H1 (cell line): ENCODE data around the gene POU6F2. TPM values are rescaled to one million over a fixed set of nuclear protein-coding genes. Genes with fewer than 3 reads are reported as not detected.
A peak's percentile ranks its signal among the peaks of the same experiment; 100 is the strongest.

ENCODE experiments used
- CTCF ChIA-PET: fragments of 300-600 bp; sonication (Branson Sonifier 250); formaldehyde crosslinking; loops from one replicate; lab custom pipeline; 2021; ENCODE audit not compliant: partially characterized antibody; lab: Charles Lee
- POLR2A ChIA-PET: fragments of 300-600 bp; sonication (Branson Sonifier 250); formaldehyde crosslinking; loops from one replicate; lab custom pipeline; 2021; ENCODE audit warnings: inconsistent platforms; ENCODE audit not compliant: partially characterized antibody; lab: Charles Lee
- DNase-seq, 2 experiments: peaks; one replicate each; pipeline versions ENCODE4 v3.0.0 to v3.0.0-alpha.2; 2010 to 2022; ENCODE audit warnings: low spot score in 2 of 2, low read depth in 1 of 2, mixed read lengths in 1 of 2
- FAIRE-seq: peaks from 2 replicates; lab custom pipeline; 2011; peaks lifted over from hg19 to GRCh38; lab: Jason Lieb, UNC
- H2AFZ ChIP-seq: 2 replicates; pipeline ENCODE4 v1.8.1; 2012; ENCODE audit warnings: low read length, inconsistent platforms
- H2AK5ac ChIP-seq: 2 replicates; pipeline ENCODE4 v1.6.1; 2013; ENCODE audit warnings: low read depth, low read length
- H2BK120ac ChIP-seq: replicated peaks from 2 replicates; pipeline ENCODE3; 2013; ENCODE audit warnings: low read depth, low read length, inconsistent platforms
- H2BK12ac ChIP-seq: 2 replicates; pipeline ENCODE4 v1.6.1; 2013; ENCODE audit warnings: low read depth, low read length
- H2BK15ac ChIP-seq: 2 replicates; pipeline ENCODE4 v1.6.1; 2013; ENCODE audit warnings: low read length
- H2BK20ac ChIP-seq: 2 replicates; pipeline ENCODE4 v1.6.1; 2013; ENCODE audit warnings: low read length
- H2BK5ac ChIP-seq: 2 replicates; pipeline ENCODE4 v1.6.1; 2013; ENCODE audit warnings: low read depth, low read length
- H3K14ac ChIP-seq: 2 replicates; pipeline ENCODE4 v1.6.1; 2013; ENCODE audit warnings: inconsistent platforms; ENCODE audit not compliant: insufficient read length
- H3K18ac ChIP-seq: 2 replicates; pipeline ENCODE4 v1.6.1; 2013; ENCODE audit warnings: low read length; ENCODE audit errors: extremely low read depth
- H3K23ac ChIP-seq: 2 replicates; pipeline ENCODE4 v1.6.1; 2013; ENCODE audit warnings: inconsistent platforms; ENCODE audit not compliant: insufficient read length
- H3K23me2 ChIP-seq: 2 replicates; pipeline ENCODE4 v1.6.1; 2013; ENCODE audit warnings: low read depth, low read length
- H3K27ac ChIP-seq: 2 replicates; pipeline ENCODE4 v1.6.1; 2011; ENCODE audit warnings: low read depth, low read length, inconsistent platforms
- H3K27me3 ChIP-seq, 4 experiments: replicated peaks in 1 of 4; 1 replicate in 1 of 4; 2 replicates in 3 of 4; pipeline versions ENCODE4 v1.6.1 to v1.8.1; 2011 to 2013; ENCODE audit warnings: low read length in 3 of 4, mild to moderate bottlenecking in 3 of 4, inconsistent platforms in 2 of 4, mixed read lengths in 2 of 4, moderate library complexity in 1 of 4; ENCODE audit not compliant: control insufficient read depth in 3 of 4, insufficient read depth in 3 of 4; ENCODE audit errors: extremely low read depth in 1 of 4
- H3K36me3 ChIP-seq, 4 experiments: 2 replicates each; pipeline versions ENCODE4 v1.6.1 to v1.8.1; 2011 to 2013; ENCODE audit warnings: mild to moderate bottlenecking in 4 of 4, low read length in 3 of 4, moderate library complexity in 2 of 4, control low read depth in 1 of 4, inconsistent platforms in 1 of 4; ENCODE audit not compliant: insufficient read depth in 4 of 4, control insufficient read depth in 2 of 4
- H3K4ac ChIP-seq: replicated peaks from 2 replicates; pipeline ENCODE3; 2013; ENCODE audit warnings: low read length, low read depth, mixed read lengths, inconsistent platforms; ENCODE audit not compliant: insufficient read length
- H3K4me1 ChIP-seq, 4 experiments: replicated peaks in 1 of 4; 1 replicate in 1 of 4; 2 replicates in 3 of 4; pipeline versions ENCODE4 v1.6.1 to v1.8.1; 2011 to 2013; ENCODE audit warnings: low read length in 3 of 4, inconsistent platforms in 2 of 4, mixed read lengths in 1 of 4; ENCODE audit not compliant: insufficient read depth in 4 of 4, control insufficient read depth in 3 of 4
- H3K4me2 ChIP-seq, 2 experiments: 2 replicates each; pipeline versions ENCODE4 v1.6.1 to v1.8.1; 2011 to 2013; ENCODE audit warnings: low read depth in 2 of 2, low read length in 2 of 2, control low read depth in 1 of 2, inconsistent platforms in 1 of 2, mild to moderate bottlenecking in 1 of 2; ENCODE audit not compliant: insufficient read depth in 1 of 2
- H3K4me3 ChIP-seq, 4 experiments: fragments of 200-600, 300-600 bp in 1 of 4; sonication (generic), shearing (Covaris generic), sonication (Bioruptor Twin) in 1 of 4; 2 replicates each; pipeline versions ENCODE4 v1.5.1 to v1.8.1; 2011 to 2016; ENCODE audit warnings: low read length in 4 of 4, low read depth in 3 of 4, control low read depth in 2 of 4, inconsistent platforms in 2 of 4, mild to moderate bottlenecking in 2 of 4, mixed read lengths in 1 of 4, moderate library complexity in 1 of 4; ENCODE audit not compliant: insufficient read depth in 2 of 4; ENCODE audit errors: extremely low read depth in 1 of 4
- H3K56ac ChIP-seq: replicated peaks from 2 replicates; pipeline ENCODE3; 2013; ENCODE audit warnings: low read depth, mild to moderate bottlenecking, mixed read lengths, low read length, inconsistent platforms; ENCODE audit not compliant: insufficient read length
- H3K79me1 ChIP-seq: 2 replicates; pipeline ENCODE4 v1.6.1; 2013; ENCODE audit warnings: low read depth, low read length, control low read depth
- H3K79me2 ChIP-seq, 2 experiments: 2 replicates each; pipeline versions ENCODE4 v1.6.1 to v1.8.1; 2012 to 2013; ENCODE audit warnings: low read length in 2 of 2, mild to moderate bottlenecking in 2 of 2, inconsistent platforms in 1 of 2; ENCODE audit not compliant: insufficient read depth in 2 of 2, control insufficient read depth in 1 of 2
- H3K9ac ChIP-seq, 4 experiments: replicated peaks in 1 of 4; 1 replicate in 1 of 4; 2 replicates in 3 of 4; pipeline versions ENCODE4 v1.6.1 to v1.8.1; 2011 to 2013; ENCODE audit warnings: low read depth in 3 of 4, low read length in 3 of 4, control low read depth in 2 of 4, mild to moderate bottlenecking in 2 of 4, moderate library complexity in 2 of 4, inconsistent platforms in 1 of 4; ENCODE audit errors: extremely low read depth in 1 of 4
- H3K9me3 ChIP-seq, 2 experiments: 2 replicates each; pipeline versions ENCODE4 v1.6.1 to v1.8.1; 2012 to 2013; ENCODE audit warnings: mild to moderate bottlenecking in 2 of 2, moderate library complexity in 2 of 2, control low read depth in 1 of 2, inconsistent platforms in 1 of 2, low read depth in 1 of 2, low read length in 1 of 2, mixed read lengths in 1 of 2; ENCODE audit not compliant: insufficient read depth in 2 of 2
- H4K20me1 ChIP-seq, 2 experiments: replicated peaks in 1 of 2; 2 replicates each; pipeline versions ENCODE3 to v1.8.1; 2011 to 2013; ENCODE audit warnings: inconsistent platforms in 2 of 2, low read length in 2 of 2, mild to moderate bottlenecking in 1 of 2; ENCODE audit not compliant: insufficient read depth in 2 of 2, control insufficient read depth in 1 of 2
- H4K5ac ChIP-seq: 2 replicates; pipeline ENCODE4 v1.6.1; 2013; ENCODE audit warnings: low read length, low read depth, mixed read lengths, inconsistent platforms; ENCODE audit not compliant: insufficient read length
- H4K8ac ChIP-seq: 2 replicates; pipeline ENCODE4 v1.8.0; 2013; ENCODE audit warnings: mild to moderate bottlenecking, moderate library complexity, low read length, inconsistent platforms; ENCODE audit not compliant: insufficient read depth; ENCODE audit errors: extremely low read depth
- H4K91ac ChIP-seq: replicated peaks from 2 replicates; pipeline ENCODE3; 2013; ENCODE audit warnings: low read length, mixed read lengths, inconsistent platforms; ENCODE audit not compliant: insufficient read length
- CBX5 ChIP-seq: fragments of 300-800, 300-1000 bp; sonication (generic); IDR thresholded peaks from 2 replicates; pipeline ENCODE4 v1.7.1; 2016; ENCODE audit warnings: antibody characterized with exemption, low read length, low read depth
- MAFK ChIP-seq: IDR thresholded peaks from 2 replicates; pipeline ENCODE4 v1.6.1; 2012; ENCODE audit warnings: low read depth, mild to moderate bottlenecking, improper control_type of control experiment, low read length
- TAF1 ChIP-seq: IDR thresholded peaks from 2 replicates; pipeline ENCODE4 v1.6.1; 2011; ENCODE audit warnings: mild to moderate bottlenecking, low read depth, low read length
- YY1 ChIP-seq: IDR thresholded peaks from 2 replicates; pipeline ENCODE4 v1.6.1; 2011; ENCODE audit warnings: low read depth, mild to moderate bottlenecking, low read length
- WGBS, 2 experiments: shearing (Covaris generic) in 1 of 2; methylation state at CpG; one replicate each; pipeline versions ENCODE4 v1.1.6 to v1.1.7; 2013 to 2015; ENCODE audit warnings: low lambda C conversion rate in 2 of 2, mixed read lengths in 2 of 2, inconsistent platforms in 1 of 2, low coverage in 1 of 2, missing lambda C conversion rate in 1 of 2; ENCODE audit not compliant: insufficient replicate concordance in 2 of 2, insufficient coverage in 1 of 2, insufficient read length in 1 of 2; ENCODE audit errors: extremely low coverage in 1 of 2, missing lambda C conversion rate in 1 of 2; 5-methylcytosine and 5-hydroxymethylcytosine counted together
- polyA plus RNA-seq, 7 experiments: library from polyadenylated mRNA; depleted of rRNA in 3 of 7; stranded (reverse) in 5 of 7; unstranded in 2 of 7; fragments of >200 nt in 5 of 7; fragments of 200-250 nt in 2 of 7; gene quantifications; 1 replicate in 5 of 7; 2 replicates in 1 of 7; 4 replicates in 1 of 7; pipeline versions ENCODE4 v1.2.1 to v1.2.3, GENCODE V29; 2011 to 2013; ENCODE audit warnings: missing spikeins in 2 of 7, mixed read lengths in 2 of 7
- total RNA-seq: library from RNA; stranded (reverse); fragmentation: NEBNext Ultra II Directional; extraction: Animal tissue kit (Norgen Biotek cat#: 25700); gene quantifications from 2 replicates; pipeline ENCODE4 v1.2.1, GENCODE V29; 2021

The POU6F2 gene
- total and polyA plus RNA-seq, 2 of the 8 experiments (the other 6 are each of a cell fraction or from before 2014, with no cell fraction given): 1.1 to 2.0 TPM

- no peaks in the 10 kb centered on the region for H3K9me3 ChIP-seq
- 86% methylated on average over 11 of the region's 11 CpGs; no CpG with 5 or more reads in 1 of the 2 experiments for WGBS, 2 experiments
- peak overlapping the region; percentile 99 for H2BK12ac ChIP-seq
- H3K9ac ChIP-seq: no peak overlapping the region
- peak; percentile 33; the same call in 1 of the 2 replicates for TF ChIP-seq YY1
- TF ChIP-seq MAFK: no peak
- no peak for TF ChIP-seq CBX5
- no peak for TF ChIP-seq TAF1
- TF ChIP-seq, all 59 proteins: peak for 1
- H3K4ac ChIP-seq: peak overlapping the region; percentile 46
- H2AFZ ChIP-seq: no peak overlapping the region; the same call in 1 of the 2 replicates
- DNase-seq (no peak), FAIRE-seq (no peak)
- no peak overlapping the region for H3K27ac ChIP-seq
- no peak overlapping the region for H3K4me2 ChIP-seq
- H2BK20ac ChIP-seq: peak overlapping the region; percentile 51; the same call in 1 of the 2 replicates
- peak overlapping the region; percentile 77 for H3K23ac ChIP-seq
- H2BK15ac ChIP-seq: peak overlapping the region; percentile 47
- H2AK5ac ChIP-seq: peak overlapping the region; percentile 99
- H3K79me2 ChIP-seq: no peaks in the 10 kb centered on the region
- peaks cover 0 to 4% (median 3%) of the 10 kb centered on the region in 4 experiments; a peak in 3 of 7 replicates for H3K4me1 ChIP-seq
- no peak overlapping the region for H3K14ac ChIP-seq
- peaks cover 0 to 2% (median 0%) of the 10 kb centered on the region in 4 experiments; a peak in 1 of 7 replicates for H3K27me3 ChIP-seq
- H3K79me1 ChIP-seq: no peaks in the 10 kb centered on the region
- peak overlapping the region; percentile 17; the same call in 1 of the 2 replicates for H4K8ac ChIP-seq
- ChIA-PET POLR2A (no interaction called here), CTCF (interaction anchor here (0.6 kb wide), 1 partner anchor 33 kb away, joined by 4 read pairs; no protein-coding TSS in a partner anchor)
- peaks cover 11% of the 10 kb centered on the region for H3K23me2 ChIP-seq
- H4K91ac ChIP-seq: peak overlapping the region; percentile 91
- no peak overlapping the region for H3K56ac ChIP-seq
- no peak overlapping the region for H2BK120ac ChIP-seq
- peak overlapping the region; percentile 76 for H2BK5ac ChIP-seq
- no peak overlapping the region for H4K5ac ChIP-seq
- H3K36me3 ChIP-seq: peaks cover 0 to 7% (median 0%) of the 10 kb centered on the region in 4 experiments; a peak in 1 of 8 replicates
- H3K18ac ChIP-seq: peak overlapping the region; percentile 54; the same call in 1 of the 2 replicates
- H4K20me1 ChIP-seq: peaks cover 0 to 11% of the 10 kb centered on the region in 2 experiments
- H3K4me3 ChIP-seq: no peak overlapping the region
These were observed 281.8 kb downstream of the POU6F2 start for GRCh38 chr7:39259391-39260003.
